Measurements from ENCODE around the gene RSBN1L. TPM values are rescaled to one million over a fixed set of nuclear protein-coding genes. Genes with fewer than 3 reads are reported as not detected.
A peak's percentile ranks its signal among the peaks of the same experiment; 100 is the strongest.
"Not testable (repeated sequence)": the region's sequence is repeated elsewhere in the genome, so short reads cannot be mapped to it uniquely, and the experiment has no call there.

RSBN1L gene
- total and polyA plus RNA-seq, 9 donors: 14.5 to 19.3 (median 16.0) TPM

GRCh38 chr7:77698042-77698625, 1.9 kb downstream of the RSBN1L start:
- peak; percentile 37 for DNase-seq
- no peaks in the 10 kb centered on the region for H3K9me3 ChIP-seq (replicated peaks; ENCODE audit: control insufficient read depth, low read depth, low read length)
- H3K4me1 ChIP-seq (ENCODE audit: control insufficient read depth, insufficient read depth, low read length): peaks cover 6% of the 10 kb centered on the region
- H3K4me3 ChIP-seq (ENCODE audit: low read length): peak overlapping the region; percentile 99
- H3K27me3 ChIP-seq (ENCODE audit: control insufficient read depth, insufficient read depth, low read length): no peaks in the 10 kb centered on the region
- H3K27ac ChIP-seq (ENCODE audit: low read length): peak overlapping the region; percentile 98
- no peaks in the 10 kb centered on the region for H3K36me3 ChIP-seq (ENCODE audit: control insufficient read depth, insufficient read depth, low read length)

DNA sequence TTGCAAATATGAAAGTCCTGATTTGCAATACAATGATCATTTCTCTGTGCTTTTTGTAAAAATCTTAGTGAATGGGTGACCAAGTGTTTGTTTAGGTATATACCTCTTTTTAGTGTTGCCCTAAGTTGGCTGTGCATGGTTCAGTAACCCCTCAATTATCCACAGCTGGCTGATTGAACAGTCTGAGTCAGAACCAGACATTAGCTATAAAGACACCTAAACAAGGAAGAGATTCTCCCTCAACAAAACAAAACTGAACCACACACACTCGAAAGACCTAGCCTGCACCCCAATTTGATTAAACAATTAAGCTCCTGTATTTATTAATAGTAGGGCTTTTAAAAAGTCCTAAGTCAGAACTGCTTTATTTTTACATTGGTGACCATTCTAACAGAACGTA, 2.8 kb downstream of the RSBN1L start:
- Histone ChIP-seq H3K4me3 (ENCODE audit: low read length) (no peak overlapping the region), H3K27me3 (ENCODE audit: control insufficient read depth, insufficient read depth, low read length) (no peaks in the 10 kb centered on the region), H3K9me3 (replicated peaks; ENCODE audit: control insufficient read depth, low read depth, low read length) (no peaks in the 10 kb centered on the region), H3K36me3 (ENCODE audit: control insufficient read depth, insufficient read depth, low read length) (no peaks in the 10 kb centered on the region), H3K27ac (ENCODE audit: low read length) (no peak overlapping the region), H3K4me1 (ENCODE audit: control insufficient read depth, insufficient read depth, low read length) (peaks cover 6% of the 10 kb centered on the region)
- DNase-seq: no peak
- no CpG with 5 or more reads among the region's 2 CpGs for WGBS (ENCODE audit: insufficient coverage)

DNA sequence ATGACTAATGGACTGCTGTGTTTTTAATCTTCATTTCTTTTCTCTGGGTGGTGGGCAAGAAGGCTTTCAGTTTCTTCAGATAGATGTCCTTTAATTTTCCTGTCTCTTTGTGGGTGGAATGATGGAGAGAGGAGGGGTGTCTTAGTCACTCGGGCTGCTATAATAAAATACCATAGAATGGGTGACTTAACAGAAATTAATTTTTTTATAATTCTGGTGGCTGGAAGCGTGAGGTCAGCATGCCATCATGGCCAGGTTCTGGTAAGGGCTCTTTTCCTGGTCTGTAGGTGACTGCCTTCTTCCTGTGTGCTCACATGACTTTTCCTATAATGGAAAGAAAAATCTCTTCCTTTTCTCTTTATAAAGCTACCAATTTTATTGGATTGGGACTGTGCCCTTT, 6.3 kb downstream of the RSBN1L start:
- H3K9me3 ChIP-seq (replicated peaks; ENCODE audit: control insufficient read depth, low read depth, low read length): no peaks in the 10 kb centered on the region
- WGBS (ENCODE audit: insufficient coverage): no CpG with 5 or more reads among the region's 2 CpGs

GRCh38 chr7:77702968-77703472, 6.8 kb downstream of the RSBN1L start:
- no peaks in the 10 kb centered on the region for H3K27me3 ChIP-seq (ENCODE audit: control insufficient read depth, insufficient read depth, low read length)
- H3K9me3 ChIP-seq (replicated peaks; ENCODE audit: control insufficient read depth, low read depth, low read length): no peaks in the 10 kb centered on the region
- no peak overlapping the region for H3K27ac ChIP-seq (ENCODE audit: low read length)
- H3K36me3 ChIP-seq (ENCODE audit: control insufficient read depth, insufficient read depth, low read length): peaks cover 2% of the 10 kb centered on the region
- WGBS (ENCODE audit: insufficient coverage): no CpG with 5 or more reads among the region's 3 CpGs
- H3K4me3 ChIP-seq (ENCODE audit: low read length): no peak overlapping the region
- H3K4me1 ChIP-seq (ENCODE audit: control insufficient read depth, insufficient read depth, low read length): no peaks in the 10 kb centered on the region
- no peak for DNase-seq

More for the DNA sequence above, 6.3 kb downstream of the RSBN1L start:
- no peak for DNase-seq
- H3K4me3 ChIP-seq (ENCODE audit: low read length): no peak overlapping the region
- no peaks in the 10 kb centered on the region for H3K4me1 ChIP-seq (ENCODE audit: control insufficient read depth, insufficient read depth, low read length)
- no peaks in the 10 kb centered on the region for H3K27me3 ChIP-seq (ENCODE audit: control insufficient read depth, insufficient read depth, low read length)
- H3K27ac ChIP-seq (ENCODE audit: low read length): no peak overlapping the region
- peaks cover 2% of the 10 kb centered on the region for H3K36me3 ChIP-seq (ENCODE audit: control insufficient read depth, insufficient read depth, low read length)

DNA sequence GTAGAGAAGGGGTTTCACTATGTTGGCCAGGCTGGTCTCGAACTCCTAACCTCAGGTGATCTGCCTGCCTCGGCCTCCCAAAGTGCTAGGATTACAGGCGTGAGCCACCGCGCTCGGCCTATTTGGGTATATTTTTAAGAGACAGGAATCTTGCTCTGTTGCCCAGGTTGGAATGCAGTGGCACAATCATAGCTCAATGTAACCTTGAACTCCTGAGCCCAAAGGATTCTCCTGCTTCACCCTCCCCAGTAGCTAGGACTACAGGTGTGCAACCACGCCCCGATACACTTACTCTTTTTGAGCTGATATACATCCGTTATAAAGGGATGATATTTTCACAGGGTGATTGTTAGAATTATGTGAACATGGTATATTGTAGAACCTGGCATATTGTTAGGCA, 7.4 kb downstream of the RSBN1L start:
- H3K36me3 ChIP-seq (ENCODE audit: control insufficient read depth, insufficient read depth, low read length); H3K27me3 ChIP-seq (ENCODE audit: control insufficient read depth, insufficient read depth, low read length); H3K4me1 ChIP-seq (ENCODE audit: control insufficient read depth, insufficient read depth, low read length); H3K9me3 ChIP-seq (replicated peaks; ENCODE audit: control insufficient read depth, low read depth, low read length); H3K4me3 ChIP-seq (ENCODE audit: low read length); DNase-seq; H3K27ac ChIP-seq (ENCODE audit: low read length): not testable (repeated sequence)
- 100% methylated on average over 2 of the region's 9 CpGs for WGBS (ENCODE audit: insufficient coverage)

DNA sequence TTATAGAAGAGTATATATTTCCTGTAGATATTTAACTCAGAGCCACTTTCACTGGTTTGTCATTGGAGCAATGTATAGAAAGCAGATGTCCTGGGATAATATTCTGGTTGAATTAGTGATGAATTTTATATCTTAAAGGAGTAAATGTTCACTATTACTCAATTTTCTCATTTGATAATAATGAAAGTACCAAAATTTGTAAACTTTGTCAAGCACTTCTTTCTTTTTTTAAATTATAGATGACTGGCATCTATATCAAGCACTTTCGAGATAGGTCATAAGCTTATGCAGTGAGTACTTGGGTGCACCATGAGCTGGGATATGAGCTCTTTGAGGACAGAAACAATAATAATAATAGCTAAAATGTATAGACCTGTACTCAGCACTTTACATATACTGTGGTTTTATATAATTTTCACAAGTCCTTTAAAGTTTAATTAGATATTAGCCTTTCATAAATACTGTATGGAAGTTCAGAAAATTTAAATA, 11.3 kb downstream of the RSBN1L start:
- Histone ChIP-seq H3K27me3 (ENCODE audit: control insufficient read depth, insufficient read depth, low read length) (no peaks in the 10 kb centered on the region), H3K4me1 (ENCODE audit: control insufficient read depth, insufficient read depth, low read length) (no peaks in the 10 kb centered on the region), H3K4me3 (ENCODE audit: low read length) (no peak overlapping the region), H3K36me3 (ENCODE audit: control insufficient read depth, insufficient read depth, low read length) (peaks cover 8% of the 10 kb centered on the region), H3K27ac (ENCODE audit: low read length) (no peak overlapping the region), H3K9me3 (replicated peaks; ENCODE audit: control insufficient read depth, low read depth, low read length) (no peaks in the 10 kb centered on the region)
- DNase-seq: no peak
- no CpG with 5 or more reads among the region's 1 CpG for WGBS (ENCODE audit: insufficient coverage)

DNA sequence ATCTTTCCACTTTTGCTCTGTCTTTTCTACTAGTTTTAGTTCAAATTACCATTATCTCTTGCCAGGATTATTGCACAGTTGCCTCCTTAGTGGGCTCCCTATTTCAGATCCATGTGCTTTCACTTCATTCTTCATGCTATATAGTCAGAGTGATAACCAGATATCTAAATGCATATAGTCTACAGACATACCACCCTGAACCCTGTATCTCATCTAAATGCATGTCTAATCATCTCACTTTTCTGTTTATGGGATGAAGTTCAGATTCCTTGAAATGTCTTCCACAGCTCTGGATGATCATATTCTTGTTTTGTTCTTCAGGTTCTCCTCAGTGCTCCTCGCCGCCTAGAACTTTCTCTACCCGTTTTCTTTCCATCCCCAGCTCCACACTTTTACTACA, 13.8 kb downstream of the RSBN1L start:
- Histone ChIP-seq H3K4me3 (ENCODE audit: low read length) (no peak overlapping the region), H3K27me3 (ENCODE audit: control insufficient read depth, insufficient read depth, low read length) (no peaks in the 10 kb centered on the region), H3K36me3 (ENCODE audit: control insufficient read depth, insufficient read depth, low read length) (peaks cover 8% of the 10 kb centered on the region), H3K27ac (ENCODE audit: low read length) (no peak overlapping the region), H3K4me1 (ENCODE audit: control insufficient read depth, insufficient read depth, low read length) (no peaks in the 10 kb centered on the region), H3K9me3 (replicated peaks; ENCODE audit: control insufficient read depth, low read depth, low read length) (no peaks in the 10 kb centered on the region)
- no peak for DNase-seq
- WGBS (ENCODE audit: insufficient coverage): 100% methylated on average over 3 of the region's 3 CpGs

DNA sequence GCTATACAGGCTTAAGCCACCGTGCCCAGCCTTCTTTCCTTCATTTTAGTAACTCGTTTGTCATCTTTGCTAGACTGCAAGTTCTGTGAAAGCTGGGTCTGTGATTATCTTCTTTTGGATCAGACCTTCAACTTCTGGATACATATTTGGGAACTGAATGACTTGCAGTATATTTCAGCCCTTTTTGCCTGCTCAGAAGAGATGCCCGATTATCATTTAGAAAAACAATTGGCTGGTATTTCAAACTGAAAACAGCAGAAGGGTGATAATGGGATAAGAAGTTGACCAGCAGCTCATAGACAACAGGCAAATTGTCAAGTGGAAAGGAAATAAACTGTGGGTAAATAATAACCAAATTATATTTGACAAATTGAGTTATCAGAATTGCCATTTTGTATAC, 14.6 kb downstream of the RSBN1L start:
- no peak overlapping the region for H3K4me3 ChIP-seq (ENCODE audit: low read length)
- no peaks in the 10 kb centered on the region for H3K9me3 ChIP-seq (replicated peaks; ENCODE audit: control insufficient read depth, low read depth, low read length)
- H3K36me3 ChIP-seq (ENCODE audit: control insufficient read depth, insufficient read depth, low read length): peaks cover 8% of the 10 kb centered on the region
- H3K27ac ChIP-seq (ENCODE audit: low read length): no peak overlapping the region
- no peaks in the 10 kb centered on the region for H3K27me3 ChIP-seq (ENCODE audit: control insufficient read depth, insufficient read depth, low read length)
- WGBS (ENCODE audit: insufficient coverage): 80% methylated on average over 1 of the region's 3 CpGs
- no peak for DNase-seq
- H3K4me1 ChIP-seq (ENCODE audit: control insufficient read depth, insufficient read depth, low read length): no peaks in the 10 kb centered on the region

DNA sequence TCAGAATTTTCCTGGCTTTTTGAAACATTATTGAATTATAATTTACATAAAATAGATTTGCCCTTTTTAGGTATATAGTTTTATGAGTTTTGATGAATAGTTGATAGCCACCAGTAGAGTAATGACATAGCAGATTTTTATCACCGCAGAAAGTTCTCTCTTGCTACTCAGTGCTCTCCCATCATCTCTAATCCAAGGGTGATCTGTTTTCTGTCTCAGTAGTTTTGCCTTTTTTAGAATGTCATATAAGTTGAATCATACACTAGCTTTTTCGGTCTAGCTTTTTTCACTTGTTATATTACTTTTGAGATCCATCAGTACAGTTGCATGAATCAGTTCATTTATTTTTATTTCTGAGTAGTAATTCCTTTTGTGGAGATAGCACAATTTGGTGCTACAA, 17.9 kb downstream of the RSBN1L start:
- H3K36me3 ChIP-seq (ENCODE audit: control insufficient read depth, insufficient read depth, low read length): peaks cover 11% of the 10 kb centered on the region
- DNase-seq: no peak
- H3K4me3 ChIP-seq (ENCODE audit: low read length): no peak overlapping the region
- no peak overlapping the region for H3K27ac ChIP-seq (ENCODE audit: low read length)
- no peaks in the 10 kb centered on the region for H3K27me3 ChIP-seq (ENCODE audit: control insufficient read depth, insufficient read depth, low read length)
- WGBS (ENCODE audit: insufficient coverage): no CpG with 5 or more reads among the region's 2 CpGs
- no peaks in the 10 kb centered on the region for H3K4me1 ChIP-seq (ENCODE audit: control insufficient read depth, insufficient read depth, low read length)
- no peaks in the 10 kb centered on the region for H3K9me3 ChIP-seq (replicated peaks; ENCODE audit: control insufficient read depth, low read depth, low read length)

- H3K4me1 ChIP-seq (ENCODE audit: control insufficient read depth, insufficient read depth, low read length); H3K27ac ChIP-seq (ENCODE audit: low read length); DNase-seq; H3K4me3 ChIP-seq (ENCODE audit: low read length); H3K36me3 ChIP-seq (ENCODE audit: control insufficient read depth, insufficient read depth, low read length); H3K27me3 ChIP-seq (ENCODE audit: control insufficient read depth, insufficient read depth, low read length); H3K9me3 ChIP-seq (replicated peaks; ENCODE audit: control insufficient read depth, low read depth, low read length): not testable (repeated sequence)
Observed at GRCh38 chr7:77714931-77715330, 18.7 kb downstream of the RSBN1L start.

- Histone ChIP-seq H3K9me3 (replicated peaks; ENCODE audit: control insufficient read depth, low read depth, low read length) (no peaks in the 10 kb centered on the region), H3K36me3 (ENCODE audit: control insufficient read depth, insufficient read depth, low read length) (peaks cover 4% of the 10 kb centered on the region), H3K27ac (ENCODE audit: low read length) (no peak overlapping the region), H3K4me3 (ENCODE audit: low read length) (no peak overlapping the region), H3K4me1 (ENCODE audit: control insufficient read depth, insufficient read depth, low read length) (no peaks in the 10 kb centered on the region), H3K27me3 (ENCODE audit: control insufficient read depth, insufficient read depth, low read length) (no peaks in the 10 kb centered on the region)
- DNase-seq: no peak
- whole genome bisulfite sequencing (ENCODE audit: insufficient coverage): no CpG with 5 or more reads among the region's 3 CpGs
Observed at GRCh38 chr7:77716804-77717203, 20.5 kb downstream of the RSBN1L start.
